Measurements from ENCODE around the gene PLCB2. TPM values are rescaled to one million over a fixed set of nuclear protein-coding genes. Genes with fewer than 3 reads are reported as not detected.

PLCB2 gene
- total RNA-seq, 5 donors from 2014 or later (not counting 1 experiment from before 2014, with no cell fraction given) = 242 to 293 (median 245) TPM

DNA sequence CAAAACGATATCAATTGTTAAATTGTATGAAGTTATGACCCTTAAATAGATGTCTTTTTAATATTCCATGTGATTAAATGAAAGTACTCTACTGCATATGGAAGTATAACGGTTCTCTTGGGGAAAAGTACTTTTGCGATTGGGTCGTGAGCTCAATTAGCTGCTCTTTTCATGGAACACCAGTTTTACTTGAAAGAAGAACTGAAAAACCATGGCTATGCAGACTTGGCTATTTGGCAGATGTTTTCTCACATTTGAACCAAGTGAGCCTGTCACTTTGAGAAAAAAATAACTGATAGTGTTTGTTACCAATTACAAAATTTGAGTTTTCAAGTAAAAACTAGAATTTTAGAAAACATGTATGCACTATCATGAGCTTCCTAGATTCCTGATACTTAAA, 9.8 kb upstream of the PLCB2 start:
- Histone ChIP-seq H3K27me3 (replicated peaks in 1 of 2; ENCODE audit: control insufficient read depth in 2 of 2, extremely low read depth in 1 of 2, insufficient read depth in 2 of 2, low read length in 1 of 2) (no peaks in the 10 kb centered on the region), H3K4me1 (ENCODE audit: control insufficient read depth in 1 of 2, extremely low read depth in 1 of 2, insufficient read depth in 2 of 2, low read length in 2 of 2) (peaks cover 0 to 34% of the 10 kb centered on the region in 2 experiments), H3K4me3 (ENCODE audit: control insufficient read depth in 1 of 2, extremely low read depth in 1 of 2, low read length in 1 of 2) (no peak overlapping the region), H3K36me3 (ENCODE audit: control insufficient read depth in 2 of 2, extremely low read depth in 1 of 2, insufficient read depth in 1 of 2, low read length in 1 of 2) (no peaks in the 10 kb centered on the region), H3K27ac (ENCODE audit: low read length) (no peak overlapping the region), H3K9me3 (no peaks in the 10 kb centered on the region)
- H3K36me3 Mint-ChIP-seq = no peaks in the 10 kb centered on the region
- ChIA-PET CTCF (interaction anchor here (0.9 to 1.3 kb wide), 3 partner anchors 9 to 20 kb away, joined by 3 to 6 read pairs (median 4); partner anchors contain the start of gene PLCB2 (in 1 of the 2)), POLR2A (no interaction called here)
- 96% methylated on average over 3 of the region's 4 CpGs for WGBS (ENCODE audit: insufficient coverage)
- peaks cover 23 to 31% (median 26%) of the 10 kb centered on the region in 3 donors for H3K4me1 Mint-ChIP-seq
- ATAC-seq (replicated peaks in 1 of 4) = no peak
- no peaks in the 10 kb centered on the region for H3K9me3 Mint-ChIP-seq
- H3K4me3 Mint-ChIP-seq = no peak overlapping the region
- no peak overlapping the region for H3K27ac Mint-ChIP-seq
- H3K27me3 Mint-ChIP-seq = peaks cover 0 to 11% of the 10 kb centered on the region in 2 donors
- no peak for DNase-seq

DNA sequence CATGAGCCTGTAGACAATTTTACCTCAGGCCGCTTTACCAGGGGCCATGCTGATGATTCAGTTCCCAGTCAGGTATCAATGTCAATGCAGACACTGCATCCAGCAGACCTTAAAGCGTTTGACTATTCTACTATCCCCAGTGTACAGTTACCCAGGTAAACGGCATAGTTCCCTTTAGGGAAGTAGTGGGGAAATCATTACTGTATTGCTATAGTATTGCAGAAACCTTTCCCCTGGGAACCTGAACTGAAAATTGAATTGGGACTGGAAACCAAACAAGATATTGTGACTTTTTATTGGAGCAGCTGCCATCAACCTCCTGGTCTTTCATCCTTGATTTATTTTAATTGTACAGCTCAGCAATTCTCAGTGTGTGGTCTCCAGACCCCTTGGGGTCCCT, 9.2 kb upstream of the PLCB2 start:
- DNase-seq (no peak), ATAC-seq (replicated peaks in 1 of 4) (no peak)
- Histone ChIP-seq H3K4me1 (ENCODE audit: control insufficient read depth in 1 of 2, extremely low read depth in 1 of 2, insufficient read depth in 2 of 2, low read length in 2 of 2) (peaks cover 0 to 32% of the 10 kb centered on the region in 2 experiments), H3K9me3 (no peaks in the 10 kb centered on the region), H3K27me3 (replicated peaks in 1 of 2; ENCODE audit: control insufficient read depth in 2 of 2, extremely low read depth in 1 of 2, insufficient read depth in 2 of 2, low read length in 1 of 2) (no peaks in the 10 kb centered on the region), H3K27ac (ENCODE audit: low read length) (no peak overlapping the region), H3K4me3 (ENCODE audit: control insufficient read depth in 1 of 2, extremely low read depth in 1 of 2, low read length in 1 of 2) (no peak overlapping the region), H3K36me3 (ENCODE audit: control insufficient read depth in 2 of 2, extremely low read depth in 1 of 2, insufficient read depth in 1 of 2, low read length in 1 of 2) (no peaks in the 10 kb centered on the region)
- POLR2A ChIA-PET = interaction anchor here in 1 of 2 donors (0.6 kb wide), 1 partner anchor 29 kb away, joined by 3 read pairs; no protein-coding TSS in a partner anchor
- Mint-ChIP-seq H3K27me3 (peaks cover 0 to 11% of the 10 kb centered on the region in 2 donors), H3K9me3 (no peaks in the 10 kb centered on the region), H3K4me3 (no peak overlapping the region), H3K27ac (no peak overlapping the region), H3K36me3 (no peaks in the 10 kb centered on the region), H3K4me1 (peaks cover 16 to 29% (median 23%) of the 10 kb centered on the region in 3 donors)
- CTCF ChIA-PET = interaction anchor here in 1 of 2 donors (0.6 to 0.7 kb wide), 2 partner anchors 8 to 215 kb away, joined by 3 read pairs; no protein-coding TSS in a partner anchor
- WGBS (ENCODE audit: insufficient coverage) = no CpG with 5 or more reads among the region's 3 CpGs

DNA sequence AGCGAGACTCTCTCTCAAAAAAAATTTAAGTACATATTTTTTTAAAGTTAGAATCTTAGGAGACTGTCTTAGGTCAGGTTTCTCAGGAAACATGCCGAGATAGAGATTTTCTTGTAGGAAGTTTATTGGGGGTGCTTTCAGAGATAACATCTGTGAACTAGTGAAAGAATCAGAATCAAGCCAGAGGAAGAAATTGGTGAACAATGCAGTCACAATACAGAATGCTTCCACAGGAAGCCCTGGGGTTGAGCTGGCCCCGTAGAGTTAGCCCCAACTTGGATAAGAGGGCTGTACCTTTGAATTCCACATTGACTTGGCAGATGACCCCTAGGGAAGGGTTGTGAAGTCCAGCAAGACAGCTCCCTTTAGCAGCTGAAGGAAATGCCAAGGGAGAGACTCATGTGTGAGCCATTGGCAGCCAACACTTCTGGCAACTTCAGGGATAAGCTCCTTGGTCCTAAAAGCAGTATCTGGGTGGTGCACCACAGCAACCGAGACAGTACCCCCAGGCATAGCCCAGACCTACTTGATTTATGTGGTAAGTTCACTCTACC, 7.1 kb upstream of the PLCB2 start:
- DNase-seq = no peak
- H3K9me3 Mint-ChIP-seq = no peaks in the 10 kb centered on the region
- H3K27ac Mint-ChIP-seq = no peak overlapping the region
- ChIA-PET CTCF (interaction anchor here (1.0 to 1.9 kb wide), 3 partner anchors 8 to 36 kb away, joined by 3 to 16 read pairs (median 3); partner anchors contain the start of gene INAFM2 (in 1 of the 2)), POLR2A (interaction anchor here in 1 of 2 donors (0.6 kb wide), 1 partner anchor 48 kb away, joined by 3 read pairs; no protein-coding TSS in a partner anchor)
- H3K27me3 Mint-ChIP-seq = peaks cover 0 to 6% of the 10 kb centered on the region in 2 donors
- WGBS (ENCODE audit: insufficient coverage) = 60% methylated on average over 2 of the region's 4 CpGs
- peaks cover 10 to 25% (median 19%) of the 10 kb centered on the region in 3 donors for H3K4me1 Mint-ChIP-seq
- Histone ChIP-seq H3K27me3 (replicated peaks in 1 of 2; ENCODE audit: control insufficient read depth in 2 of 2, extremely low read depth in 1 of 2, insufficient read depth in 2 of 2, low read length in 1 of 2) (no peaks in the 10 kb centered on the region), H3K9me3 (no peaks in the 10 kb centered on the region), H3K4me3 (ENCODE audit: control insufficient read depth in 1 of 2, extremely low read depth in 1 of 2, low read length in 1 of 2) (no peak overlapping the region), H3K4me1 (ENCODE audit: control insufficient read depth in 1 of 2, extremely low read depth in 1 of 2, insufficient read depth in 2 of 2, low read length in 2 of 2) (peaks cover 0 to 35% of the 10 kb centered on the region in 2 experiments), H3K27ac (ENCODE audit: low read length) (peak overlapping the region; percentile 18), H3K36me3 (ENCODE audit: control insufficient read depth in 2 of 2, extremely low read depth in 1 of 2, insufficient read depth in 1 of 2, low read length in 1 of 2) (no peaks in the 10 kb centered on the region)
- no peak for ATAC-seq (replicated peaks in 1 of 4)
- H3K4me3 Mint-ChIP-seq = no peak overlapping the region
- H3K36me3 Mint-ChIP-seq = no peaks in the 10 kb centered on the region

DNA sequence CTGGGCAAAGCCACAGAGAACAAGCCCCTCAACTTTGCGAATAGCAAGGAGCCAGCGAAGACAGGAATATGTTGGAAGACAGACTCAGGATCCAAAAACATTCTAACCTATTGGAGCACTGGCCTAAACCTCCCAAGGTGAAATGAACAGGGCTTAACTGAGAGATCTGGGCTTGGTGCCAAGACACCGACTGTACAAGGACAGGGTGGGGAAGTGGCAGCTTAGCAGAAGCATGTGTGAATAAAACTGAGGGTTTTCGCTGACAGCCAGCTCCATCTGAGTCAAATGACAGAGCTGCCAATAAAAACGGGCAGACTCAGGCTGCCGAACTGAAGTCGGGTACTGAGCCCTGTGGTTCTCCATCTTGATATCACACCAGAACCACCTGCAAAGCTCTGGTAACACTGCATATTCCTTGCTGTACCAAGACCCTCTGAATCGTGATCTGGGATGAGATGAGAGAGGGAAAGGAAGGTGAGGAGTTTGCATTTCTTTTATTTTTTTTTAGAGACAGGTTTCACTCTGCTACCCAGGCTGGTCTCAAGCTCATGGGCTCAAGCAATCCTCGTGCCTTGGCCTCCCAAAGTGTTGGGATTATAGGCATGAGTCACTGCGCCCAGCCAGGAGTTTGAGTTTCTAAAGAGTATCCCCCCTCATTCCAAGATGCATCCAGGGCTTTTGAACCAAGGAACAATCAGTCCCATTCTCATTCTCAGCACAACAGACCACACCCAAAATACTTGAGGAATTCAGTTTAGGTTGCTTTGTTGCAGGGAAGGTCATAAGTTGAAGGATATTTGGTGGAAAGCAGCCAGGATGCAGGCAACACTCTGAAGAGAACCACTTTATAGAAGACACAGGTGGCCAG, 6.0 kb upstream of the PLCB2 start:
- peaks cover 4 to 46% of the 10 kb centered on the region in 2 experiments for H3K4me1 ChIP-seq (ENCODE audit: control insufficient read depth in 1 of 2, extremely low read depth in 1 of 2, insufficient read depth in 2 of 2, low read length in 2 of 2)
- no peaks in the 10 kb centered on the region for H3K36me3 ChIP-seq (ENCODE audit: control insufficient read depth in 2 of 2, extremely low read depth in 1 of 2, insufficient read depth in 1 of 2, low read length in 1 of 2)
- H3K9me3 Mint-ChIP-seq = no peaks in the 10 kb centered on the region
- peak overlapping the region; percentile 73 to 74 for H3K27ac Mint-ChIP-seq
- H3K9me3 ChIP-seq = no peaks in the 10 kb centered on the region
- H3K36me3 Mint-ChIP-seq = no peaks in the 10 kb centered on the region
- ChIA-PET CTCF (interaction anchor here (0.5 to 1.9 kb wide), 6 partner anchors 9 to 1677 kb away, joined by 3 to 16 read pairs (median 4); partner anchors contain the start of gene INAFM2 (in 1 of the 2)), POLR2A (no interaction called here)
- 8% methylated on average over 2 of the region's 10 CpGs for WGBS (ENCODE audit: insufficient coverage)
- ATAC-seq (replicated peaks in 1 of 4) (peak in 3 of 4 experiments; percentile 55 to 75 (median 65)), DNase-seq (peak in 33 of 35 experiments; percentile 32 to 82 (median 61))
- H3K4me1 Mint-ChIP-seq = peaks cover 20 to 35% (median 30%) of the 10 kb centered on the region in 3 donors
- H3K27me3 Mint-ChIP-seq = peaks cover 0 to 5% of the 10 kb centered on the region in 2 donors
- H3K27me3 ChIP-seq (replicated peaks in 1 of 2; ENCODE audit: control insufficient read depth in 2 of 2, extremely low read depth in 1 of 2, insufficient read depth in 2 of 2, low read length in 1 of 2) = no peaks in the 10 kb centered on the region
- no peak overlapping the region for H3K4me3 ChIP-seq (ENCODE audit: control insufficient read depth in 1 of 2, extremely low read depth in 1 of 2, low read length in 1 of 2)
- H3K27ac ChIP-seq (ENCODE audit: low read length) = peak overlapping the region; percentile 53
- peak overlapping the region in 1 of 3 donors; percentile 42 for H3K4me3 Mint-ChIP-seq

DNA sequence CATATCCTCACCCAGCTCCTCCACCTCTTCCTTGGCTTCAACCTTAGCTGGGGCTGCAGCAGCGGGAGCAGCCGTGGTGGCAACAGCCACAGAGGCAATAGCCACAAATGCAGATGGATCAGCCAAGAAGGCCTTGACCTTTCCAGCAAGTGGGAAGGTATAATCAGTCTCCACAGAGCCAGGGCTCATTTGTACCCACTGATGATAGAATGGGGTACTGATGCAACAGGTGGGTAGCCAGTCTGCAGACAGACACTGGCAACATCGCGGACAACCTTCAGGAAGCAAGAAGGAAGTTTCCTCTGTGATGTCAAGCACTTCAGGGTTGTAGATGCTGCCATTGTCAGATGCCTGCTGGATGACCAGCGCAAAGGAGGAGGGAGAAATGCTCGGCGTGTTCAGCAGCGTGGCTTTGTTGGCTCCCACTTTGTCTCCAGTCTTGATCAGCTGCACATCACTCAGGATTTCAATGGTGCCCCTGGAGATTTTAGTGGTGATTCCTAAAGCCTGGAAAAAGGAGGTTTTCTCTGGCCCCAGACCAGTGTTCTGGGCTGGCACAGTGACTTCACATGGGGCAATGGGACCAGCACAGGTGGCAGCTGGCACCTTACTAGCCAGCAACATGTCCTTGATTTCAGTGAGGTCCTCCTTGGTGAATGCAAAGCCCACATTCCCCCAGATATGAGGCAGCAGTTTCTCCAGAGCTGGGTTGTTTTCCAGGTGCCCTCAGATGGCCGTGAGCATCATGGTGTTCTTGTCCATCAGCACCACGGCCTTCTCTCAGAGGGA, 4.8 kb upstream of the PLCB2 start:
- H3K27me3 Mint-ChIP-seq = peaks cover 0 to 2% of the 10 kb centered on the region in 2 donors
- H3K4me3 ChIP-seq (ENCODE audit: control insufficient read depth in 1 of 2, extremely low read depth in 1 of 2, low read length in 1 of 2) = no peak overlapping the region
- WGBS (ENCODE audit: insufficient coverage) = 90% methylated on average over 7 of the region's 10 CpGs
- H3K9me3 Mint-ChIP-seq = no peaks in the 10 kb centered on the region
- no peaks in the 10 kb centered on the region for H3K9me3 ChIP-seq
- H3K27ac ChIP-seq (ENCODE audit: low read length) = no peak overlapping the region
- no peaks in the 10 kb centered on the region for H3K27me3 ChIP-seq (replicated peaks in 1 of 2; ENCODE audit: control insufficient read depth in 2 of 2, extremely low read depth in 1 of 2, insufficient read depth in 2 of 2, low read length in 1 of 2)
- CTCF ChIA-PET = interaction anchor here (1.4 to 6.1 kb wide), 4 partner anchors 10 to 29 kb away, joined by 4 to 35 read pairs (median 12); partner anchors contain the start of gene INAFM2 (in 1 of the 2)
- POLR2A ChIA-PET = no interaction called here
- no peaks in the 10 kb centered on the region for H3K36me3 ChIP-seq (ENCODE audit: control insufficient read depth in 2 of 2, extremely low read depth in 1 of 2, insufficient read depth in 1 of 2, low read length in 1 of 2)
- DNase-seq = no peak
- no peak for ATAC-seq (replicated peaks in 1 of 4)
- H3K4me1 ChIP-seq (ENCODE audit: control insufficient read depth in 1 of 2, extremely low read depth in 1 of 2, insufficient read depth in 2 of 2, low read length in 2 of 2) = peaks cover 4 to 48% of the 10 kb centered on the region in 2 experiments
- peak overlapping the region in 1 of 2 donors; percentile 79 for H3K27ac Mint-ChIP-seq
- H3K4me3 Mint-ChIP-seq = no peak overlapping the region
- no peaks in the 10 kb centered on the region for H3K36me3 Mint-ChIP-seq
- peaks cover 22 to 39% (median 33%) of the 10 kb centered on the region in 3 donors for H3K4me1 Mint-ChIP-seq

Data from T-cell (primary cell).